SK-N-SH treated with all-trans-retinoic acid at 6 μM for 48 hours (cell line): ENCODE measurements around the gene DIP2C.

ENCODE experiments used
- ATAC-seq: fragments of 200-7000 bp; cut with Tn5 transposase; 3 replicates; pipeline ENCODE4 v1.9.1; 2020; ENCODE audit warnings: mild to moderate bottlenecking, moderate library complexity
- ARNTL ChIP-seq: fragments of 450-650 bp; formaldehyde crosslinking; IDR thresholded peaks from 2 replicates; pipeline ENCODE4 v1.5.0; 2020; ENCODE audit warnings: low read depth, mild to moderate bottlenecking, moderate library complexity, borderline replicate concordance
- BACH2 ChIP-seq: fragments of 250-450 bp; sonication (Bioruptor Pico); IDR thresholded peaks from 2 replicates; pipeline ENCODE4 v1.9.0; 2021; ENCODE audit warnings: mild to moderate bottlenecking, borderline replicate concordance
- CSDC2 ChIP-seq: fragments of 250-450 bp; sonication (Bioruptor Pico); IDR thresholded peaks from 2 replicates; pipeline ENCODE4 v1.5.0; 2020; ENCODE audit warnings: mild to moderate bottlenecking, moderate library complexity
- ESRRG ChIP-seq: fragments of 250-450 bp; sonication (Bioruptor Pico); IDR thresholded peaks from 2 replicates; pipeline ENCODE4 v1.6.1; 2021; ENCODE audit warnings: mild to moderate bottlenecking
- GLIS3 ChIP-seq: fragments of 250-450 bp; sonication (Bioruptor Pico); IDR thresholded peaks from 2 replicates; pipeline ENCODE4 v1.5.0; 2020; ENCODE audit warnings: mild to moderate bottlenecking, moderate library complexity
- ISL1 ChIP-seq: fragments of 250-450 bp; sonication (Bioruptor Pico); IDR thresholded peaks from 2 replicates; pipeline ENCODE4 v2.1.2; 2022; ENCODE audit warnings: mild to moderate bottlenecking, moderate library complexity
- OSR1 ChIP-seq: fragments of 250-450 bp; sonication (Bioruptor Pico); IDR thresholded peaks from 2 replicates; pipeline ENCODE4 v1.8.0; 2022; ENCODE audit warnings: moderate library complexity, mild to moderate bottlenecking, inconsistent platforms
- PPARA ChIP-seq: fragments of 250-450 bp; sonication (Bioruptor Pico); IDR thresholded peaks from 2 replicates; pipeline ENCODE4 v1.5.0; 2020; ENCODE audit warnings: mild to moderate bottlenecking, borderline replicate concordance
- RARB ChIP-seq: fragments of 250-450 bp; sonication (Bioruptor Pico); IDR thresholded peaks from 2 replicates; pipeline ENCODE4 v1.8.0; 2021; ENCODE audit warnings: mild to moderate bottlenecking, moderate library complexity
- SNAI2 ChIP-seq: fragments of 250-450 bp; sonication (Bioruptor Pico); IDR thresholded peaks from 2 replicates; pipeline ENCODE4 v1.5.0; 2020; ENCODE audit warnings: mild to moderate bottlenecking, moderate library complexity
- TCF4 ChIP-seq: fragments of 250-450 bp; sonication (Bioruptor Pico); IDR thresholded peaks from 2 replicates; pipeline ENCODE4 v1.8.0; 2021; ENCODE audit warnings: mild to moderate bottlenecking, moderate library complexity, borderline replicate concordance
- ZC3H10 ChIP-seq: fragments of 250-450 bp; sonication (Bioruptor Pico); IDR thresholded peaks from 2 replicates; pipeline ENCODE4 v1.5.1; 2021; ENCODE audit warnings: mild to moderate bottlenecking, moderate library complexity
- ZFP3 ChIP-seq: fragments of 250-450 bp; sonication (Bioruptor Pico); IDR thresholded peaks from 2 replicates; pipeline ENCODE4 v1.5.0; 2020; ENCODE audit warnings: mild to moderate bottlenecking, moderate library complexity
- ZFP30 ChIP-seq: fragments of 450-650 bp; formaldehyde crosslinking; IDR thresholded peaks from 2 replicates; pipeline ENCODE4 v1.5.0; 2022; ENCODE audit warnings: mild to moderate bottlenecking, moderate library complexity
- ZNF565 ChIP-seq: fragments of 450-650 bp; formaldehyde crosslinking; conservative IDR thresholded peaks from 2 replicates; pipeline ENCODE4 v1.5.0; 2020; ENCODE audit warnings: low read depth, mild to moderate bottlenecking, moderate library complexity
- ZNF70 ChIP-seq: fragments of 450-650 bp; formaldehyde crosslinking; IDR thresholded peaks from 2 replicates; pipeline ENCODE4 v1.5.0; 2020; ENCODE audit warnings: mild to moderate bottlenecking, moderate library complexity
- ZNF8 ChIP-seq: fragments of 450-650 bp; formaldehyde crosslinking; IDR thresholded peaks from 2 replicates; pipeline ENCODE4 v1.5.0; 2020; ENCODE audit warnings: mild to moderate bottlenecking, moderate library complexity
- TF ChIP-seq, protein P1 (sequence below): fragments of 250-450 bp; sonication (Bioruptor Pico); IDR thresholded peaks from 2 replicates; pipeline ENCODE4 v1.5.1; 2021; ENCODE audit warnings: mild to moderate bottlenecking, moderate library complexity
- TF ChIP-seq, protein P2 (sequence below): fragments of 250-450 bp; sonication (Bioruptor Pico); IDR thresholded peaks from 2 replicates; pipeline ENCODE4 v1.5.1; 2020; ENCODE audit warnings: low read depth, mild to moderate bottlenecking, moderate library complexity
- TF ChIP-seq, protein P3 (sequence below): fragments of 250-450 bp; sonication (Bioruptor Pico); IDR thresholded peaks from 2 replicates; pipeline ENCODE4 v1.5.0; 2020; ENCODE audit warnings: mild to moderate bottlenecking, moderate library complexity
- TF ChIP-seq, protein P4 (sequence below): fragments of 250-450 bp; sonication (Bioruptor Pico); IDR thresholded peaks from 2 replicates; pipeline ENCODE4 v1.8.0; 2021; ENCODE audit warnings: low read depth, mild to moderate bottlenecking, moderate library complexity, borderline replicate concordance

DIP2C gene

GRCh38 chr10:670990-671389 is 18.5 kb downstream of the DIP2C start:
- no peak for ATAC-seq
- TF ChIP-seq ZFP3 (no peak), ZC3H10 (CRISPR knock-in tag) (no peak), BACH2 (CRISPR knock-in tag) (no peak), OSR1 (no peak), ARNTL (CRISPR knock-in tag) (no peak)
- TF ChIP-seq, protein P1, sequence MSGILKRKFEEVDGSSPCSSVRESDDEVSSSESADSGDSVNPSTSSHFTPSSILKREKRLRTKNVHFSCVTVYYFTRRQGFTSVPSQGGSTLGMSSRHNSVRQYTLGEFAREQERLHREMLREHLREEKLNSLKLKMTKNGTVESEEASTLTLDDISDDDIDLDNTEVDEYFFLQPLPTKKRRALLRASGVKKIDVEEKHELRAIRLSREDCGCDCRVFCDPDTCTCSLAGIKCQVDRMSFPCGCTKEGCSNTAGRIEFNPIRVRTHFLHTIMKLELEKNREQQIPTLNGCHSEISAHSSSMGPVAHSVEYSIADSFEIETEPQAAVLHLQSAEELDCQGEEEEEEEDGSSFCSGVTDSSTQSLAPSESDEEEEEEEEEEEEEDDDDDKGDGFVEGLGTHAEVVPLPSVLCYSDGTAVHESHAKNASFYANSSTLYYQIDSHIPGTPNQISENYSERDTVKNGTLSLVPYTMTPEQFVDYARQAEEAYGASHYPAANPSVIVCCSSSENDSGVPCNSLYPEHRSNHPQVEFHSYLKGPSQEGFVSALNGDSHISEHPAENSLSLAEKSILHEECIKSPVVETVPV (CRISPR knock-in tag): no peak

DNA sequence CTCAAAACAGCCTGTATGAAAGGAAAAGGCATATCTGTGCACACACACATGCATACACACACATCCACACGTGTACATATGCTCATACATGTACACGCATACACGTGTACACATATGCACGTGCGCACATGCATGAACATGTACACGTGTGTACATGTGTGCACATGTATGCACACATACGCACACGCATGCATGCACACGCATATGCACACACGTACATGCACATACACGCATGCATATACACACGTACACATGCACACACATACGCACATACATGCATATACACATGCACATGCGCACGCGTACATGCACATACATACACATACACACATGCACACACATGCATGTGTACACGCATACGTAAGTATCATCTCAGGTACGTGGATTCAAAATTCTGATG is 19.4 kb downstream of the DIP2C start:
- TF ChIP-seq SNAI2 (CRISPR knock-in tag) (no peak), GLIS3 (CRISPR knock-in tag) (no peak), ZNF70 (CRISPR knock-in tag) (no peak), ISL1 (CRISPR knock-in tag) (no peak), ZC3H10 (CRISPR knock-in tag) (no peak), ESRRG (no peak), BACH2 (CRISPR knock-in tag) (no peak), ARNTL (CRISPR knock-in tag) (no peak), OSR1 (no peak), PPARA (no peak)
- TF ChIP-seq, protein P1 (CRISPR knock-in tag): no peak
- TF ChIP-seq, protein P2, sequence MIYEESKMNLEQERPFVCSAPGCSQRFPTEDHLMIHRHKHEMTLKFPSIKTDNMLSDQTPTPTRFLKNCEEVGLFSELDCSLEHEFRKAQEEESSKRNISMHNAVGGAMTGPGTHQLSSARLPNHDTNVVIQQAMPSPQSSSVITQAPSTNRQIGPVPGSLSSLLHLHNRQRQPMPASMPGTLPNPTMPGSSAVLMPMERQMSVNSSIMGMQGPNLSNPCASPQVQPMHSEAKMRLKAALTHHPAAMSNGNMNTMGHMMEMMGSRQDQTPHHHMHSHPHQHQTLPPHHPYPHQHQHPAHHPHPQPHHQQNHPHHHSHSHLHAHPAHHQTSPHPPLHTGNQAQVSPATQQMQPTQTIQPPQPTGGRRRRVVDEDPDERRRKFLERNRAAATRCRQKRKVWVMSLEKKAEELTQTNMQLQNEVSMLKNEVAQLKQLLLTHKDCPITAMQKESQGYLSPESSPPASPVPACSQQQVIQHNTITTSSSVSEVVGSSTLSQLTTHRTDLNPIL: no peak
- no peak for ATAC-seq

DNA sequence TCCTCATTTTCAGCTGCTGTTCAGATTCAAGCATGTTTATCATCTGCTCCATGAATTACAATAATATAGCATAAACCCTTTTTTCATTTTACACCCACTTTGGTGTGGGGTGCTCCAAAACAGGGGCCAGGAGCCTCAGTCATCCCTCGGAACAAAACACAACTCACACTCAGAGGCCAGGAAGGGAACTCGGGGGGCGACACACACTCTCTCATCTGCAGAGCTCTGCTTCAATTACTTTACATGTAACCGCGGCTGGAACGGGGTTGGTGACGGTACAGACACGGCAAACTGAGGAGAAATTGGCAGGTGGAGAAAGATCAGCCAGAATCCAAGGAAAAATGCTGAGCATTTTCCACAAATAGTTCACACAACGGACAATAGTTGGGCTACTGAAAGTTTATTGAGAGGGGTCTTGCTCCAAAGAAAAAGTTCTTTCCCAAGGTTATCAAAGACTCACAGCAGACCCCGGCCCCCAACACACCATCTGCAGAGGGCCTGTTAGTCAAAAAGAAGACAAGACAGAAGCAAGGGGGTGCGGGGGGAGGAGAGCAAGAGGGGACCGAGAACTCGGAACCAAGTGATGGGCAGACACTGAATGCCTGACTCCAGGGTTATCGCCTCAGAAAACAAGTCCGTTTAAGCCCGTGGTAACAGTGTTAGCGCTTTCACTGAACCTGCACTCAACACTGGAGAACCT is 20.5 kb downstream of the DIP2C start:
- TF ChIP-seq ZFP30 (CRISPR knock-in tag): no peak
- no peak for TF ChIP-seq ZC3H10 (CRISPR knock-in tag)
- no peak for TF ChIP-seq BACH2 (CRISPR knock-in tag)
- TF ChIP-seq, protein P3, sequence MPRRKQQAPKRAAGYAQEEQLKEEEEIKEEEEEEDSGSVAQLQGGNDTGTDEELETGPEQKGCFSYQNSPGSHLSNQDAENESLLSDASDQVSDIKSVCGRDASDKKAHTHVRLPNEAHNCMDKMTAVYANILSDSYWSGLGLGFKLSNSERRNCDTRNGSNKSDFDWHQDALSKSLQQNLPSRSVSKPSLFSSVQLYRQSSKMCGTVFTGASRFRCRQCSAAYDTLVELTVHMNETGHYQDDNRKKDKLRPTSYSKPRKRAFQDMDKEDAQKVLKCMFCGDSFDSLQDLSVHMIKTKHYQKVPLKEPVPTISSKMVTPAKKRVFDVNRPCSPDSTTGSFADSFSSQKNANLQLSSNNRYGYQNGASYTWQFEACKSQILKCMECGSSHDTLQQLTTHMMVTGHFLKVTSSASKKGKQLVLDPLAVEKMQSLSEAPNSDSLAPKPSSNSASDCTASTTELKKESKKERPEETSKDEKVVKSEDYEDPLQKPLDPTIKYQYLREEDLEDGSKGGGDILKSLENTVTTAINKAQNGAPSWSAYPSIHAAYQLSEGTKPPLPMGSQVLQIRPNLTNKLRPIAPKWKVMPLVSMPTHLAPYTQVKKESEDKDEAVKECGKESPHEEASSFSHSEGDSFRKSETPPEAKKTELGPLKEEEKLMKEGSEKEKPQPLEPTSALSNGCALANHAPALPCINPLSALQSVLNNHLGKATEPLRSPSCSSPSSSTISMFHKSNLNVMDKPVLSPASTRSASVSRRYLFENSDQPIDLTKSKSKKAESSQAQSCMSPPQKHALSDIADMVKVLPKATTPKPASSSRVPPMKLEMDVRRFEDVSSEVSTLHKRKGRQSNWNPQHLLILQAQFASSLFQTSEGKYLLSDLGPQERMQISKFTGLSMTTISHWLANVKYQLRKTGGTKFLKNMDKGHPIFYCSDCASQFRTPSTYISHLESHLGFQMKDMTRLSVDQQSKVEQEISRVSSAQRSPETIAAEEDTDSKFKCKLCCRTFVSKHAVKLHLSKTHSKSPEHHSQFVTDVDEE (CRISPR knock-in tag): no peak
- TF ChIP-seq ISL1 (CRISPR knock-in tag): no peak
- TF ChIP-seq ZFP3: no peak
- TF ChIP-seq, protein P4, sequence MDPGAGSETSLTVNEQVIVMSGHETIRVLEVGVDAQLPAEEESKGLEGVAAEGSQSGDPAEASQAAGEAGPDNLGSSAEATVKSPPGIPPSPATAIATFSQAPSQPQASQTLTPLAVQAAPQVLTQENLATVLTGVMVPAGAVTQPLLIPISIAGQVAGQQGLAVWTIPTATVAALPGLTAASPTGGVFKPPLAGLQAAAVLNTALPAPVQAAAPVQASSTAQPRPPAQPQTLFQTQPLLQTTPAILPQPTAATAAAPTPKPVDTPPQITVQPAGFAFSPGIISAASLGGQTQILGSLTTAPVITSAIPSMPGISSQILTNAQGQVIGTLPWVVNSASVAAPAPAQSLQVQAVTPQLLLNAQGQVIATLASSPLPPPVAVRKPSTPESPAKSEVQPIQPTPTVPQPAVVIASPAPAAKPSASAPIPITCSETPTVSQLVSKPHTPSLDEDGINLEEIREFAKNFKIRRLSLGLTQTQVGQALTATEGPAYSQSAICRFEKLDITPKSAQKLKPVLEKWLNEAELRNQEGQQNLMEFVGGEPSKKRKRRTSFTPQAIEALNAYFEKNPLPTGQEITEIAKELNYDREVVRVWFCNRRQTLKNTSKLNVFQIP (CRISPR knock-in tag): no peak
- no peak for TF ChIP-seq GLIS3 (CRISPR knock-in tag)
- TF ChIP-seq, protein P1 (CRISPR knock-in tag): no peak
- TF ChIP-seq SNAI2 (CRISPR knock-in tag): no peak
- TF ChIP-seq ZNF70 (CRISPR knock-in tag): no peak
- TF ChIP-seq PPARA: no peak
- TF ChIP-seq ZNF565 (CRISPR knock-in tag): no peak
- TF ChIP-seq ZNF8 (CRISPR knock-in tag): no peak
- TF ChIP-seq TCF4: no peak
- TF ChIP-seq, protein P2: no peak
- no peak for TF ChIP-seq ESRRG
- TF ChIP-seq CSDC2 (CRISPR knock-in tag): no peak
- TF ChIP-seq RARB (CRISPR knock-in tag): no peak
- no peak for TF ChIP-seq OSR1
- no peak for ATAC-seq
